HG02973 (cell line): ENCODE measurements around the gene CLTB.

Source experiments
- ATAC-seq: cut with Tn5 transposase; IDR thresholded peaks from one replicate; pipeline ENCODE4 v1.9.1; 2021; ENCODE audit warnings: moderate library complexity; ENCODE audit not compliant: unreplicated experiment

The CLTB gene

GRCh38 chr5:176383961-176384360 is 32.4 kb downstream of the CLTB start:
- ATAC-seq, result no peak

GRCh38 chr5:176383248-176383905 is 33.0 kb downstream of the CLTB start:
- no peak for ATAC-seq

GRCh38 chr5:176382721-176383120 is 33.6 kb downstream of the CLTB start:
- ATAC-seq, result no peak

- no peak for ATAC-seq
These were observed 34.4 kb downstream of the CLTB start for GRCh38 chr5:176381979-176382378.

GRCh38 chr5:176381423-176381822 is 34.9 kb downstream of the CLTB start:
- ATAC-seq, result no peak

- ATAC-seq, result no peak
These were observed 36.5 kb downstream of the CLTB start for GRCh38 chr5:176379881-176380280.

- ATAC-seq, result no peak
These were observed 43.1 kb downstream of the CLTB start for GRCh38 chr5:176373100-176373818.

- ATAC-seq, result no peak
These were observed 44.5 kb downstream of the CLTB start for GRCh38 chr5:176371621-176372539.

- ATAC-seq, result no peak
These were observed 46.2 kb downstream of the CLTB start for GRCh38 chr5:176369934-176370711.

- no peak for ATAC-seq
These were observed 47.6 kb downstream of the CLTB start for GRCh38 chr5:176368726-176369125.

GRCh38 chr5:176366232-176366894 is 50.0 kb downstream of the CLTB start:
- ATAC-seq, result no peak

- peak; percentile 35 for ATAC-seq
These were observed 50.7 kb downstream of the CLTB start, which contains the start of gene ARL10 for GRCh38 chr5:176365351-176366231. Gene ARL10 (plus strand): TSS chr5:176365487. CDS start chr5:176365564, 77 bp downstream.

- no peak for ATAC-seq
These were observed 51.5 kb downstream of the CLTB start for GRCh38 chr5:176364765-176365350.

- ATAC-seq, result no peak
These were observed 54.2 kb downstream of the CLTB start for GRCh38 chr5:176362233-176362490.

GRCh38 chr5:176361437-176362232 is 54.7 kb downstream of the CLTB start, which contains the start of gene KIAA1191:
Gene KIAA1191 (minus strand): TSS chr5:176361764. CDS start chr5:176359508, 2,256 bp downstream.
- peak; percentile 87 for ATAC-seq

GRCh38 chr5:176360894-176361436 is 55.4 kb downstream of the CLTB start:
- no peak for ATAC-seq

- ATAC-seq, result no peak
These were observed 56.7 kb downstream of the CLTB start for GRCh38 chr5:176359658-176360057.

GRCh38 chr5:176356179-176356566 is 60.2 kb downstream of the CLTB start:
- ATAC-seq, result no peak
